Smooth muscle cell of bladder (primary cell): ENCODE results near the gene FOXD2. TPM values are rescaled to one million over a fixed set of nuclear protein-coding genes. Genes with fewer than 3 reads are reported as not detected.

Source experiments
- total RNA-seq: library from RNA; depleted of rRNA; stranded (reverse); fragments of >200 nt; gene quantifications from 2 replicates; pipeline ENCODE4 v1.2.3, GENCODE V29; 2014

The FOXD2 gene
- total RNA-seq, result under 0.01 TPM in 1 of 2 replicates, not detected in the other

DNA sequence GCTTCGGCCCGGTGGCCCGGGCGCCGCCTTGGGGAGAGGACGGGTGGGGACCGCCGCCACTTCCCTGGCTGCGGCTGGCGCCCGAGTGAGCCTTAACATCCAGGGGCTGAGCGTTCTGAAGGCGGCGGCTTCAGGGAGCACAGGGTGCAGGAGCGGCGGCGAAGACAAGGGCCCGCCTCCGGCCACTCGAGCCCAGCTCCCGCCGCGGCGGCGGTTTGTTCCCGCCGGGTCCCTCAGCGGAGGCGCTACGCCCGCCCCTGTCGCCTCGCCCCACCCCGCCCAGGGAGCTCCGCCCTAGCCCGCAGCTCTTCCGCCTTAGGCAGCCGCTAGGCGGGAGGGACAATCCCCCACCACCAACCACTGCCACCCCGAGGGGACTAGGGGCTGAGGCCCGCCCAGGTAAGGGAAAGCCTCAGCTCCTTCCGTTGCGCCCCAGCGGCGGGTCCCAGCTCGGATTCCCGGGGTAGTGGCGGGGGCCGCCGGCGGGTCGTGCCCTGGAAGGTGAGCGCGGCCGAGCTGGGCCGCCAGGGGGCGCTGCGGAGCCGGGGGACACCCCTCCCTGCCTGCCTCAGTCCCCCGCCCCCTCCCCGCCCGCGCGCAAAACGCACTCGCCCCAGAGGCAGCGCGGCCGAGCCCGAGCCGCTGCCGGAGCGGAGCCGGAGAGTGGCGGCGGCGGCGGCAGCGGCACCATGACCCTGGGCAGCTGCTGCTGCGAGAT, at the start of gene FOXD2:
Gene FOXD2, plus strand, starts transcription at position 598 of the 718 bp plus-strand sequence. Its CDS starts 92 bp downstream, at position 690.

DNA sequence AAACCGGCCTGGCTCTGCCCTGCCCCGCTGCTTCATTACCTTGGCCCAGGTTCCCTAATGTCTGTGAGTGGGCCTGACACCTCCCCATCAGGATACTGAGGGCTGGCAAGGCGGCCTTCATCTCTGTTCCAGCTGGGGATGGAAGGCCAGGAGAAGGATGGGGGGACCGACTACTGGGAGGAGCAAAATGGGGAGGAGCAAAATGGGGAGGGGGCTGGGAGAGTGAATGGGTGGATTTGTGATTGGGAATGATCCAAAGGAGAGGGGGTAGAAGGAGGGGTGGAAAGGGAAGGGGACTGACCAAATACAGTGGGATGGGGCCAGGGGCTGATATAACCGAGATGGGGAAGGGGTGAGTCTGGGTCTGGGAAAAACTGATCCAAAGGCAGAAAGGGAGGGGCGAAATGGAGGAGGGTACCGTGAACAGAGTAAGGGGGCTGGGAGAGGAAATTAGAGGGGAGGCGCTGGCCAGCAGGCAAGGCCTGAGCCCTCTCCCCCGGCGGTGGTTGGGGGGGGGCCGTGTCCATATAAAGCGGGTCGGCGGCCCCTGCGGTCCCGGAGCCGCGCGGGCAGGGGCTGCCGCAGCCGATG, 22.0 kb upstream of the FOXD2 start, which contains the start of gene FOXE3:
Gene FOXE3, plus strand, starts transcription at position 558 of the 591 bp plus-strand sequence. Its CDS starts 31 bp downstream, at position 589.

Other genes with a start within 250 kb of the FOXD2 start
- not detected in 2 replicates for gene PDZK1IP1, start 248.0 kb upstream of the FOXD2 start, total RNA-seq
- gene TAL1, start 205.8 kb upstream of the FOXD2 start, total RNA-seq, result under 0.01 TPM in 2 replicates
- 1.7 and 2.6 TPM in 2 replicates for gene STIL, start 123.9 kb upstream of the FOXD2 start, total RNA-seq
- 89.6 and 106 TPM in 2 replicates for gene CMPK1, start 104.3 kb upstream of the FOXD2 start, total RNA-seq
- gene FOXE3, start 21.8 kb upstream of the FOXD2 start, total RNA-seq, result not detected in 2 replicates